ENCODE measurements around the gene SURF4. TPM values are rescaled to one million over a fixed set of nuclear protein-coding genes. Genes with fewer than 3 reads are reported as not detected.

The SURF4 gene
- total and polyA plus RNA-seq, 2 of the 13 experiments (the other 11 are each of a cell fraction or from before 2014, with no cell fraction given) = 220 to 265 TPM

GRCh38 chr9:133417541-133418461, 41.9 kb upstream of the SURF4 start, which contains the start of gene REXO4 (continued):
- TF ChIP-seq, protein P1, sequence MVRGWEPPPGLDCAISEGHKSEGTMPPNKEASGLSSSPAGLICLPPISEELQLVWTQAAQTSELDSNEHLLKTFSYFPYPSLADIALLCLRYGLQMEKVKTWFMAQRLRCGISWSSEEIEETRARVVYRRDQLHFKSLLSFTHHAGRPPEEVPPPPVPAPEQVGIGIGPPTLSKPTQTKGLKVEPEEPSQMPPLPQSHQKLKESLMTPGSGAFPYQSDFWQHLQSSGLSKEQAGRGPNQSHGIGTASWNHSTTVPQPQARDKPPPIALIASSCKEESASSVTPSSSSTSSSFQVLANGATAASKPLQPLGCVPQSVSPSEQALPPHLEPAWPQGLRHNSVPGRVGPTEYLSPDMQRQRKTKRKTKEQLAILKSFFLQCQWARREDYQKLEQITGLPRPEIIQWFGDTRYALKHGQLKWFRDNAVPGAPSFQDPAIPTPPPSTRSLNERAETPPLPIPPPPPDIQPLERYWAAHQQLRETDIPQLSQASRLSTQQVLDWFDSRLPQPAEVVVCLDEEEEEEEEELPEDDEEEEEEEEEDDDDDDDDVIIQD (CRISPR knock-in tag; IDR thresholded peaks at IDR 0.05; ENCODE audit: low read depth) = peak; percentile 30; the same call in 1 of the 2 replicates
- peak; percentile 62; the same call in 1 of the 2 replicates for TF ChIP-seq ZSCAN20 (CRISPR knock-in tag; IDR thresholded peaks at IDR 0.05; ENCODE audit: borderline replicate concordance)
- TF ChIP-seq, protein P2, sequence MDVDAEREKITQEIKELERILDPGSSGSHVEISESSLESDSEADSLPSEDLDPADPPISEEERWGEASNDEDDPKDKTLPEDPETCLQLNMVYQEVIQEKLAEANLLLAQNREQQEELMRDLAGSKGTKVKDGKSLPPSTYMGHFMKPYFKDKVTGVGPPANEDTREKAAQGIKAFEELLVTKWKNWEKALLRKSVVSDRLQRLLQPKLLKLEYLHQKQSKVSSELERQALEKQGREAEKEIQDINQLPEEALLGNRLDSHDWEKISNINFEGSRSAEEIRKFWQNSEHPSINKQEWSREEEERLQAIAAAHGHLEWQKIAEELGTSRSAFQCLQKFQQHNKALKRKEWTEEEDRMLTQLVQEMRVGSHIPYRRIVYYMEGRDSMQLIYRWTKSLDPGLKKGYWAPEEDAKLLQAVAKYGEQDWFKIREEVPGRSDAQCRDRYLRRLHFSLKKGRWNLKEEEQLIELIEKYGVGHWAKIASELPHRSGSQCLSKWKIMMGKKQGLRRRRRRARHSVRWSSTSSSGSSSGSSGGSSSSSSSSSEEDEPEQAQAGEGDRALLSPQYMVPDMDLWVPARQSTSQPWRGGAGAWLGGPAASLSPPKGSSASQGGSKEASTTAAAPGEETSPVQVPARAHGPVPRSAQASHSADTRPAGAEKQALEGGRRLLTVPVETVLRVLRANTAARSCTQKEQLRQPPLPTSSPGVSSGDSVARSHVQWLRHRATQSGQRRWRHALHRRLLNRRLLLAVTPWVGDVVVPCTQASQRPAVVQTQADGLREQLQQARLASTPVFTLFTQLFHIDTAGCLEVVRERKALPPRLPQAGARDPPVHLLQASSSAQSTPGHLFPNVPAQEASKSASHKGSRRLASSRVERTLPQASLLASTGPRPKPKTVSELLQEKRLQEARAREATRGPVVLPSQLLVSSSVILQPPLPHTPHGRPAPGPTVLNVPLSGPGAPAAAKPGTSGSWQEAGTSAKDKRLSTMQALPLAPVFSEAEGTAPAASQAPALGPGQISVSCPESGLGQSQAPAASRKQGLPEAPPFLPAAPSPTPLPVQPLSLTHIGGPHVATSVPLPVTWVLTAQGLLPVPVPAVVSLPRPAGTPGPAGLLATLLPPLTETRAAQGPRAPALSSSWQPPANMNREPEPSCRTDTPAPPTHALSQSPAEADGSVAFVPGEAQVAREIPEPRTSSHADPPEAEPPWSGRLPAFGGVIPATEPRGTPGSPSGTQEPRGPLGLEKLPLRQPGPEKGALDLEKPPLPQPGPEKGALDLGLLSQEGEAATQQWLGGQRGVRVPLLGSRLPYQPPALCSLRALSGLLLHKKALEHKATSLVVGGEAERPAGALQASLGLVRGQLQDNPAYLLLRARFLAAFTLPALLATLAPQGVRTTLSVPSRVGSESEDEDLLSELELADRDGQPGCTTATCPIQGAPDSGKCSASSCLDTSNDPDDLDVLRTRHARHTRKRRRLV (CRISPR knock-in tag; IDR thresholded peaks at IDR 0.05) = peak; percentile 96
- TF ChIP-seq RARG (CRISPR knock-in tag; IDR thresholded peaks at IDR 0.05; ENCODE audit: low read depth) = no peak
- TF ChIP-seq, protein P3, sequence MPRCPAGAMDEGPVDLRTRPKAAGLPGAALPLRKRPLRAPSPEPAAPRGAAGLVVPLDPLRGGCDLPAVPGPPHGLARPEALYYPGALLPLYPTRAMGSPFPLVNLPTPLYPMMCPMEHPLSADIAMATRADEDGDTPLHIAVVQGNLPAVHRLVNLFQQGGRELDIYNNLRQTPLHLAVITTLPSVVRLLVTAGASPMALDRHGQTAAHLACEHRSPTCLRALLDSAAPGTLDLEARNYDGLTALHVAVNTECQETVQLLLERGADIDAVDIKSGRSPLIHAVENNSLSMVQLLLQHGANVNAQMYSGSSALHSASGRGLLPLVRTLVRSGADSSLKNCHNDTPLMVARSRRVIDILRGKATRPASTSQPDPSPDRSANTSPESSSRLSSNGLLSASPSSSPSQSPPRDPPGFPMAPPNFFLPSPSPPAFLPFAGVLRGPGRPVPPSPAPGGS (CRISPR knock-in tag; IDR thresholded peaks at IDR 0.05) = peak; percentile 82
- TF ChIP-seq SAP130 (CRISPR knock-in tag; IDR thresholded peaks at IDR 0.05; ENCODE audit: low read depth) = peak; percentile 97
- TF ChIP-seq TBL1XR1 (IDR thresholded peaks at IDR 0.05; ENCODE audit: borderline replicate concordance, low read length, partially characterized antibody) = peak; percentile 28
- TF ChIP-seq, protein P4, sequence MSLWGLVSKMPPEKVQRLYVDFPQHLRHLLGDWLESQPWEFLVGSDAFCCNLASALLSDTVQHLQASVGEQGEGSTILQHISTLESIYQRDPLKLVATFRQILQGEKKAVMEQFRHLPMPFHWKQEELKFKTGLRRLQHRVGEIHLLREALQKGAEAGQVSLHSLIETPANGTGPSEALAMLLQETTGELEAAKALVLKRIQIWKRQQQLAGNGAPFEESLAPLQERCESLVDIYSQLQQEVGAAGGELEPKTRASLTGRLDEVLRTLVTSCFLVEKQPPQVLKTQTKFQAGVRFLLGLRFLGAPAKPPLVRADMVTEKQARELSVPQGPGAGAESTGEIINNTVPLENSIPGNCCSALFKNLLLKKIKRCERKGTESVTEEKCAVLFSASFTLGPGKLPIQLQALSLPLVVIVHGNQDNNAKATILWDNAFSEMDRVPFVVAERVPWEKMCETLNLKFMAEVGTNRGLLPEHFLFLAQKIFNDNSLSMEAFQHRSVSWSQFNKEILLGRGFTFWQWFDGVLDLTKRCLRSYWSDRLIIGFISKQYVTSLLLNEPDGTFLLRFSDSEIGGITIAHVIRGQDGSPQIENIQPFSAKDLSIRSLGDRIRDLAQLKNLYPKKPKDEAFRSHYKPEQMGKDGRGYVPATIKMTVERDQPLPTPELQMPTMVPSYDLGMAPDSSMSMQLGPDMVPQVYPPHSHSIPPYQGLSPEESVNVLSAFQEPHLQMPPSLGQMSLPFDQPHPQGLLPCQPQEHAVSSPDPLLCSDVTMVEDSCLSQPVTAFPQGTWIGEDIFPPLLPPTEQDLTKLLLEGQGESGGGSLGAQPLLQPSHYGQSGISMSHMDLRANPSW (CRISPR knock-in tag; IDR thresholded peaks at IDR 0.05; ENCODE audit: borderline replicate concordance) = no peak
- TF ChIP-seq HBP1 (CRISPR knock-in tag; IDR thresholded peaks at IDR 0.05; ENCODE audit: low read depth) = peak; percentile 84
- peak; percentile 75 for TF ChIP-seq ZNF205 (CRISPR knock-in tag; IDR thresholded peaks at IDR 0.05)
- no peak for TF ChIP-seq ZNF10 (CRISPR knock-in tag; IDR thresholded peaks at IDR 0.05; ENCODE audit: borderline replicate concordance, low read depth)
